ENCODE results near the gene FAM78A. TPM values are rescaled to one million over a fixed set of nuclear protein-coding genes. Genes with fewer than 3 reads are reported as not detected.

Gene FAM78A
- total RNA-seq, 1 donor from 2014 or later: 0.73 TPM

DNA sequence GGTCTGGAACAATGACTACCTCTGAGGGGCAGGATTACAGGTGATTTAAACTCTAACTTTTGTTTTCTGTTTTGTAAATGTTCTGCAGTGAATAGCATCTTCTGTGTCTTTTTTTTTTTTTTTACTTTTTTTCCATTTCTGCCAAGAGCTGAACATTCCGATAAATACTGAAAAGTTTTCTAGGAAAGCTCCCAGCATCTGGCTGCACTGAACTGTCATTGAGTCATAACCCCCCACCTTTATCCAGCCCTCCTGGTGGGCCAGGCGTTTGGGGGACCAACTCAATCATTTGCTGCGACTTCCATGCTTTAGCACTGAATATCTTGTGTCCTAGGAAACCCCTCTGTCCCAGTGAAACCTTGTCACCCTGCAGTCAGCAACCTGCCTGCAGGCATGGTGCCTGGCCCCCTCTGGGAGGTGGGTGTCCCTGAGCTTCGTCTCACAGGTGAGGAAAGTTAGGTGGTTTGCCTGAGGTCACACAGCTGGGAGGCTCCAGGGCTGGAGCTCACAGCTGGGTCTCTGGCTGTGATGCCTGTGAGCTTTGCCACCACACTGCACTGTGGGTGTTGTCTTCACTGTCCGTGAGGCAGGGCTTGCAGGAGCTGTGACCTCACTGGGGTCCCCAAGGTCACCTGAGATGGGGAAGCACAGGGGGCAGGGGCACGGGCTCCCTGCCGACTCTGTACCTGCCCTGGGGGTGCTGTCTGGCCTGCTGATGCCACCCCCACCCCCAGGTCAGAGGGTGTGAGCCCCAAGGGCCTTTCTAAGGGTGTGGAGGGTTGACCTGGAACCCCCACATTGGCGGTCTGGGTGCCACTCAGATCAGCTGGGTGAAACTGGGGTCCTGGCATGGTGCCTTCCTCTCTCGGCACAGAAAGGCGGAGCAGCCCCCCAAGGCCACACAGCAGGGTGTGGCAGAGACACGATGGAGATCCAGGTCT, 27.3 kb upstream of the FAM78A start:
- H3K9ac ChIP-seq (ENCODE audit: low read length): no peak overlapping the region
- H3K4me2 ChIP-seq (ENCODE audit: low read length): no peak overlapping the region
- Mint-ChIP-seq H3K9me3 (ENCODE audit: unreplicated experiment) (no peaks in the 10 kb centered on the region), H3K4me1 (ENCODE audit: low read depth, unreplicated experiment) (peaks cover 8% of the 10 kb centered on the region), H3K4me3 (ENCODE audit: unreplicated experiment) (no peak overlapping the region), H3K27ac (ENCODE audit: unreplicated experiment) (no peak overlapping the region), H3K36me3 (ENCODE audit: low read depth, unreplicated experiment) (peaks cover 5% of the 10 kb centered on the region), H3K27me3 (ENCODE audit: low read depth, unreplicated experiment) (peaks cover 4% of the 10 kb centered on the region)
- FAIRE-seq (no peak), DNase-seq (ENCODE audit: low read depth) (no peak)
- no peak overlapping the region for H3K27ac ChIP-seq (ENCODE audit: low read depth, low read length)
- no peaks in the 10 kb centered on the region for H3K9me3 ChIP-seq (ENCODE audit: insufficient read depth, low read depth, low read length)
- TF ChIP-seq EZH2 (IDR thresholded peaks at IDR 0.05; ENCODE audit: insufficient read depth, low read length): no peak
- no peak overlapping the region for H2AFZ ChIP-seq (ENCODE audit: low read depth, low read length)
- H3K4me1 ChIP-seq (ENCODE audit: insufficient read depth, low read length): peaks cover 4% of the 10 kb centered on the region
- no peaks in the 10 kb centered on the region for H3K79me2 ChIP-seq (ENCODE audit: insufficient read depth, low read length)
- no peak overlapping the region for H3K4me3 ChIP-seq (ENCODE audit: insufficient read depth, low read depth, low read length)
- no peaks in the 10 kb centered on the region for H3K36me3 ChIP-seq (ENCODE audit: insufficient read depth, low read length)
- no peaks in the 10 kb centered on the region for H3K27me3 ChIP-seq (ENCODE audit: insufficient read depth, low read length)
- no peaks in the 10 kb centered on the region for H4K20me1 ChIP-seq (ENCODE audit: insufficient read depth, low read length)

DNA sequence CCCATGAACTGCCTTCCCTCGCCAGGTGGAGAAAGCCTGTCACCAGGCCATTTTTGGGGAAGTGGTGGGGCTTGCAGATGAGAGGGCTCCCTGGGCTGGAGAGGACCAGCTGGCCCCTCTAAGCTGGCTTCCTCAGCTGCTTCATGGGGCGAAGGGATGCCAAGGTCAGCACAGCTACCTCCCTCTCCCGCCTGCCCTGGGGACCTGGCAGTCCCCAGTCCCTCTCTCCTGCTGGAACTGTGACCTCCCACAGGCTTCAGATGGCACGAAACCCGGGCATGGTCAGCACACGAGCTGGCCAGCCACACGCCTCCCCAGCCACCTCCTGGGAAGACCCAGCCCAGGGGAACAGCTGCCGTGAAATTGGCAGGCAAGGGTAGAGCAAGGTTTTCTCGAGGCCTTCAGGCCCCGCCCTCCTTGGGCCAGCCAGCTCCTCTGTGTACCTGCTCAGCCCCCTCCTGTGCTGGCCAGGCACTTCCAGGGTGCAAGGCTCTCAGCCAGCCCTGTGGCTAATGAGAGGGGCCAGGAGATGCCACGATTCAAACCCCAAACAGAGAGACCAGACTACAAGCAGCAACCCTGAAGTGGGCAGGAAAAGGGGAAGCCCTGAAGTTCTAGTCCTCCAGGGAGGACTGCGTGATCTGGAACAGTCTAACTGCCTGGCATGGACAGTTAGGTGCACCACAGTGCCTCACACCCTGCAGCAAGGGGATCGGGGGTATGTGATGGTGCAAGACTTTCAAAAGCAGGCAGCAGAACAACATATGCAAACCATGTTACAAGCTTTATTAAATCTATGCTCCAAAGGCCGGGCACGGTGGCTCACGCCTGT, 26.1 kb upstream of the FAM78A start:
- Mint-ChIP-seq H3K4me1 (ENCODE audit: low read depth, unreplicated experiment) (peaks cover 8% of the 10 kb centered on the region), H3K4me3 (ENCODE audit: unreplicated experiment) (no peak overlapping the region), H3K27ac (ENCODE audit: unreplicated experiment) (no peak overlapping the region), H3K9me3 (ENCODE audit: unreplicated experiment) (no peaks in the 10 kb centered on the region), H3K36me3 (ENCODE audit: low read depth, unreplicated experiment) (peaks cover 5% of the 10 kb centered on the region), H3K27me3 (ENCODE audit: low read depth, unreplicated experiment) (peaks cover 4% of the 10 kb centered on the region)
- no peaks in the 10 kb centered on the region for H3K79me2 ChIP-seq (ENCODE audit: insufficient read depth, low read length)
- no peaks in the 10 kb centered on the region for H4K20me1 ChIP-seq (ENCODE audit: insufficient read depth, low read length)
- FAIRE-seq: no peak
- TF ChIP-seq CTCF (IDR thresholded peaks at IDR 0.05; ENCODE audit: insufficient read depth, low read depth, low read length): no peak
- no peak for TF ChIP-seq EZH2 (IDR thresholded peaks at IDR 0.05; ENCODE audit: insufficient read depth, low read length)
- H3K36me3 ChIP-seq (ENCODE audit: insufficient read depth, low read length): no peaks in the 10 kb centered on the region
- H3K4me1 ChIP-seq (ENCODE audit: insufficient read depth, low read length): peaks cover 4% of the 10 kb centered on the region
- H3K9me3 ChIP-seq (ENCODE audit: insufficient read depth, low read depth, low read length): no peaks in the 10 kb centered on the region
- H2AFZ ChIP-seq (ENCODE audit: low read depth, low read length): no peak overlapping the region
- H3K4me3 ChIP-seq (ENCODE audit: insufficient read depth, low read depth, low read length): no peak overlapping the region
- H3K27me3 ChIP-seq (ENCODE audit: insufficient read depth, low read length): no peaks in the 10 kb centered on the region
- H3K27ac ChIP-seq (ENCODE audit: low read depth, low read length): no peak overlapping the region
- no peak for DNase-seq (ENCODE audit: low read depth)
- H3K4me2 ChIP-seq (ENCODE audit: low read length): no peak overlapping the region
- H3K9ac ChIP-seq (ENCODE audit: low read length): no peak overlapping the region

DNA sequence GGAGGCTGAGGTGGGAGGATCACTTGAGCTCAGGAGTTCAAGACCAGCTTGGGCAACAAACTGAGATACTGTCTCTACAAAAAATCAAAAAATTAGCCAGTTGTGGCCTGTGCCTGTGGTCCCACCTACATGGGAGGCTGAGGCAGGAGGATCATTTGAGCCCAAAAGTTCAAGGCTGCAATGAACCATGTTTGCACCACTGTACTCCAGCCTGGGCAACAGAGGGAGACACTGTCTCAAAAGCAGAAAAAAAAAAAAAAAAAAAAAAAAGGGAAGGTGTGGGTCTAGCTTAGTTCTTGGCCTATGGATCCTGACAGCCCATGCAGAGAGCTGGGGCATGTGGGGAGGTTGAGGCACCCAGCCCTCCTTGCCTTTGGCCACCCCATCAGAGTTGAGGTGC, 24.1 kb upstream of the FAM78A start:
- no peaks in the 10 kb centered on the region for H3K9me3 ChIP-seq (ENCODE audit: insufficient read depth, low read depth, low read length)
- no peak for FAIRE-seq
- H3K27ac Mint-ChIP-seq (ENCODE audit: unreplicated experiment): peak overlapping the region; percentile 26

More for the DNA sequence above, 24.1 kb upstream of the FAM78A start:
- no peak overlapping the region for H3K27ac ChIP-seq (ENCODE audit: low read depth, low read length)
- Mint-ChIP-seq H3K27me3 (ENCODE audit: low read depth, unreplicated experiment) (peaks cover 14% of the 10 kb centered on the region), H3K36me3 (ENCODE audit: low read depth, unreplicated experiment) (no peaks in the 10 kb centered on the region), H3K4me1 (ENCODE audit: low read depth, unreplicated experiment) (peaks cover 8% of the 10 kb centered on the region), H3K4me3 (ENCODE audit: unreplicated experiment) (no peak overlapping the region), H3K9me3 (ENCODE audit: unreplicated experiment) (no peaks in the 10 kb centered on the region)
- DNase-seq (ENCODE audit: low read depth): no peak
- no peak overlapping the region for H2AFZ ChIP-seq (ENCODE audit: low read depth, low read length)
- no peak overlapping the region for H3K4me3 ChIP-seq (ENCODE audit: insufficient read depth, low read depth, low read length)
- TF ChIP-seq EZH2 (IDR thresholded peaks at IDR 0.05; ENCODE audit: insufficient read depth, low read length) (no peak), CTCF (IDR thresholded peaks at IDR 0.05; ENCODE audit: insufficient read depth, low read depth, low read length) (no peak)
- H3K79me2 ChIP-seq (ENCODE audit: insufficient read depth, low read length): no peaks in the 10 kb centered on the region
- peaks cover 4% of the 10 kb centered on the region for H3K4me1 ChIP-seq (ENCODE audit: insufficient read depth, low read length)
- no peaks in the 10 kb centered on the region for H3K27me3 ChIP-seq (ENCODE audit: insufficient read depth, low read length)
- H3K4me2 ChIP-seq (ENCODE audit: low read length): no peak overlapping the region
- H3K9ac ChIP-seq (ENCODE audit: low read length): no peak overlapping the region
- no peaks in the 10 kb centered on the region for H3K36me3 ChIP-seq (ENCODE audit: insufficient read depth, low read length)
- no peaks in the 10 kb centered on the region for H4K20me1 ChIP-seq (ENCODE audit: insufficient read depth, low read length)

All from astrocyte (in vitro differentiated cells and primary cell).